Measurements from ENCODE around the gene CD151.

DNA sequence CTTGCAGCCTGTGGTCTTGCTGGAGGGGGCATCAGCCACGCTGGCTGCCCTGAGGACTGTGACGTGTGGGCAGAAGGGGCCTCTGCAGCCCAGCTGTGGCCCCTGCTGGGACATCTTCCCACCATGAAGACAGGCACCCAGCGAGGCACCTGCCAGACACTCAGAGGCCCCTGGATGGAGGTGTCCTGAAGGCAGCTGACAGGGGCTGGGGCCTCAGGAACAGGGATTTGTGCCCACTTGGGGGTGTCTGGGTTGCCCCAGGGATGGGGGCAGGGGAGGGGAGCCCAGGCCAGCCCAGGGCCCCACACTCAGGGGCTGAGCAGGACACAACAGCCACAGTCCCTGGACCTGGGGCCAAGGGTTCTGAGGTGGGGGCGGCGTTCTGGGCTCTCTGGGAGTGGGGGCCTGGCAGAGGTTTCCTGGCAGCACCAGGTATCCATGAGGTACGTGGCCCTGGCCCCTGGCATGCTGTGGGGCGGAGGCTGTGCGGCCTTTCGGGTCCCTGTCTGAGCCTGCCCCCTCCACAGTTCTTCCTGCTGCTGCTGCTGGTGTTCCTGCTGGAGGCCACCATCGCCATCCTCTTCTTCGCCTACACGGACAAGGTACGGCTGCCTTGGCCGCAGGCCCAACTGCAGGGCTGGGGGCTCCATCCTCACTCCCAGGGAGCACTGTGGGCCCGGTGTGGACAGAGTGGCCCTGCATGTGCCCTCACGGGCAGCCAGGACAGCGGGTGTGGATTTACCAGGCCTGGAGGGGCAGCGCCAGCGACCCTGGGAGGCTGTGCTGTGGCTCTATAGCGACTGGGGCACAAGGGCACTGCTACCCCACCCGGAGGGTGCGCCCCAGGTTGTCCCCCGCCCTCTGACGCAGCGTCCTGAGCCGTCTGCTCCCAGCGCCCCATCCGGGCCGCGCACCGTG is 31.4 kb downstream of the CD151 start:
- TF ChIP-seq POLR2A (IDR thresholded peaks at IDR 0.05) = no peak
- no peak for TF ChIP-seq POLR2AphosphoS5 (IDR thresholded peaks at IDR 0.05)

Data from sigmoid colon (tissue), 4 donors.